Stimulated activated CD4-positive, alpha-beta T cell treated with anti-CD3 and anti-CD28 coated beads, Interleukin-4, amount 100 ng/mL, for 24 hours (primary cell): ENCODE measurements around the gene HSD17B12.
"Not testable (repeated sequence)": the region's sequence is repeated elsewhere in the genome, so short reads cannot be mapped to it uniquely, and the experiment has no call there.

Experiments used
- DNase-seq: peaks from one replicate; pipeline ENCODE4 v3.0.0-alpha.2; 2020

HSD17B12 gene

GRCh38 chr11:43680521-43681400, at the start of gene HSD17B12:
HSD17B12 (plus strand) TSS chr11:43680738; CDS start chr11:43680828, 90 bp downstream.
- peak; percentile 99 for DNase-seq

DNA sequence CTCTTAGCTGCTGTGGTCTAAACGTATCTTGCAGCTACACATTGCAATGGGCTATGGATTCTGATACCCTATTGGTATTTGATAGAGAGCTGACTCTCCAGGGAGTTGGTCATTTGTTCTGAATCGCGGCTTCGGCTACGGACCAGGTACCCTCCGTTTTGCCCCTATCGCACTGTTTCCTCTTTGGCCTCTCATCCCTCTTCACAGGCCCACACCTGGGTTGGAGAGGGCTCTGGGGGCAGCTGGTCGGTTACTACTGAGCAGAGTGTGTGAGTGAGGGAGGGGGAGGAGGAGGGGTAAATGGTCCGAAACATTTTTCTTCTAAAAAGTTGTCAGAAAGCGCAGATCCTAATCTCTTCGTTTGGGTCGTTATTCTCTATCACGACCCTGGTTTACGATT, 48.8 kb upstream of the HSD17B12 start:
- DNase-seq, result no peak

DNA sequence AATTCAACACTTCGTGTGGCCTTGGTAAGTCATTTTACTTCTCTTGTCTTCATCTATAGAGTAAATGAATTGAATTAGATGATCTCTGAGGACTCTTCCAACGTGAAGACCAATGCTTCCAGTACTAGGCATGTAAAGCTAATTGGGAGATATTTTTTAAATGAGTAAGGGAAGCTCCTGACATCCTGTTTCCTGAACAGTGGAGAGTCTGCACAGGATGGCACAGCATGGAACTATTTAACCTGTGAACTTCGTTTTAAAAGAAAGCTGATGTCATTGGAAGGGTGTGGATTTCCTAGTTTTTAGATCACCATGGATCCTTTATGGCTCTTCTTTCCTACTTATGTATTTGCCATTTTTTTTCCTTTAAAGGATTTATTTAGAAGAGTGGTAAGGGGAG, 48.4 kb upstream of the HSD17B12 start:
- DNase-seq, result no peak

DNA sequence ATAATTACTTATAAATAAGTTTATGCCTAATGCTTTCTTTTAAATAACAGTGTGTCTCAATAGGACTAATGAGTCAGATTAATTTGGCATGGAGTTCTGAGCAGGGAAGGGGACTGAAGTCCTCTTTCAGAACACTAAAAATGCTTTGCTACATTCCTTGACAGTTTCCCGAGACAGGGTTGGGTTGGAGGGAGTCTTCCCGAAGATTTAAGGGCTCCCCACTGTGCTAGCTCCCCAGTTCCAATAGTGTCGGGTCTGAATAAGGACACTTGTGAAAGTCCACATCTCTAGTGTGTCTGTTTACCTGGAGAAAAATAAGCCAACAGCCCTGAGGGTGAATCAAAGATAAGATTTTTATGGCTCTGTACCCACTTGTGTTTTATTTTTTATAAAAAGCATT, 41.8 kb upstream of the HSD17B12 start:
- no peak for DNase-seq

DNA sequence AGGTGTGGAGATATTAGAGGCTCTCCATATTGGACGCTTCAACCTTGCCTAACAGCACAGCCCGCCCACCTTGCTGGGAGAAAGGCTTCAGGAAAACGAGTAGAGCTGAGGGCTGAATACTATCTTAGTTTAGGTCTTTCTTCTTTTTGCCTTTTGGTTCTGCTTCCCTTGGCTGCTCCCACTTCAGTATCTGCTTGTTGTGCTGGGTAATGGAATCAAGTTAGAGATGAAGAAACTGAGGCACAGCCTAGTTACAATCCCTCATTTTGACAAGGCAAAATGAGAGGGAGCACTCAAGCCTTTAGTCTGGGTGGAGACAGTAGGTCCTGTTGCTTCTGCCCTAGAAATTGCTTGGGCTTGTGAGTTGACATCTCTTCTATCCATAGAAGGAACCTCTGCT, 41.3 kb upstream of the HSD17B12 start:
- no peak for DNase-seq

GRCh38 chr11:43639920-43640319, 40.6 kb upstream of the HSD17B12 start:
- DNase-seq, result no peak

- DNase-seq, result peak; percentile 88
Observed at GRCh38 chr11:43643898-43644620, 36.5 kb upstream of the HSD17B12 start.

DNA sequence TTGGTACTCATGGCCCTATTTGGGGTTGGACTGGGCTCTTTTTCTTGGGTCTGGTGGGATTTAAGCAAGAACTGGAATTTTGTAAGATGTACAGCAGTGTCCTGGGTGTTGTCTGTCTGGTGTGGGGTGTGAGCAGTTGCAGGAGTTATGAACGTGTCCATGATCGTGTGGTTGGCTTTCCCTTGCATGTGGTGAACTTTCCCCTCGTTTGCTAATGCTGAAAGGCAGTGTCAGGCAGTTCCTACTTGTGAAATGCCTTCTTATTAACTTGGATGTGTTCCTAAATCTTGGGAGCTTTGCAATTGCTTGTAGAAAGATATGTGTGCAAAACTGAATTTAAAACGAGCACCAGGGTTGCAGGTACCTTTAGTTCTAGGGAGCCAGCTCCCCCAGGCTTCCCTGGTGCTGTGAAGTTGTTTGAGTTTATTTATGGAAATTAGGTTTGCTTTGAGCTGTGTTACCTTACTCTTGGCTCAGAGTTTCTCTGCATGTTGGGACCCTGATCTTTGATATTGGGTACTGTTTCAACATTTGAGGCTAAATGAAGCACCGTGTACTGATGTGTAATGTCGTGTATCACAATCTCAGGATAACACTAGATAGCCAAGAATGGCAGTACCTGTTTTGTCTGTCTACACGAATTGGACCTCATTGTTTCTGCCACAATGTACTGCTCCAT, 35.8 kb upstream of the HSD17B12 start:
- no peak for DNase-seq

DNA sequence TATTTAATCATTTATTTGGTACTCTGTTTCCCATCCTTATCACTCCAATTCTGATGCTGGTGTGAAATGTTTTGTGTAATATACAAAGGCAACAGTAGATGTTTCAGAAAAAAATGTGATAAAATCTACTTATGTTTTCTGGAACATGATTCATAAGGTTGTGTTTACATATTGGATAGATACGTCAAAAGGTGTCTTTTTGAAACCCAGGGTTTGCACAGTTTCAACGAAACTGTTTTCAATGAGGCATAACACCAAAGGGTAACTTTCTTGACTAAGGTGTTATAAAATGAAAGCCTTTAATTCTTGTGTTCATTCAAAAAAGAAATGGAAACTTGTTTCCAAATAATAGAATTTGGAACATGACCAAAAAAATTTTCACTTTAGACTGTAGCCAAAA, 33.8 kb upstream of the HSD17B12 start:
- no peak for DNase-seq

DNA sequence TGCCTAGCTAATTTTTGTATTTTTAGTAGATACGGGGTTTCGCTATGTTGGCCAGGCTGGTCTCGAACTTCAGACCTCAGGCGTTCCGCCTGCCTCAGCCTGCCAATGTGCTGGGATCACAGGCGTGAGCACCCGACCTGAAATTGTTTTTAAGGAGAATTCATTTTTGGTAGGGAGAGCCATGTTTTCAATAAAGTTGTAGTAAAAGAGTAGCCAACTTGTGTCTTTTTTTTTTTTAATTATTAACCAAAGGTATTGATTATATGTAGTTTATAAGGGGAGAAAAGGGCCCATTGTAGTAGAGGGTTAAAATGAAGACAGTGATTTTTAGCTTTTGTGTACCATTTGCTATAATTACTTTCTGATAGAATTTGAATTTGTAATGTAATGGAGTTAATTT, 31.6 kb upstream of the HSD17B12 start:
- DNase-seq, result no peak

DNA sequence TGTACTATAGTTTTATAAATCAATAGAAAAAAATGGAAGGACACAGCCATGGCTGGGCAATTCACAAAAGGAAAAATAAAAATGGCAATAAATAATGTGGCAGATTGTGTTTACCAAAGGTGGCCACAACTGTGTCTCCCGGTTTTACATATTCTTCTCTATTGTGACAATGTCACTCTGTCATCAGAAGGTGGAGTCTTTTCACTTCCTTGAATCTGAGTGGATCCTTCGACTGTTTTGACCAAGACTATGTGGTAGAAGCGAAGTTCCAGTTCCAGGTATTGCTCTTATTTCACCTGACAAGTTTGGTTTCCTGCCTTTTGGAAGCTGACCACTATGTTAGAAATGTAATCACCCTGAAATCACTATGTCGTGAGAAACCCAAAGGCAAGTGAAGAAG, 31.0 kb upstream of the HSD17B12 start:
- no peak for DNase-seq

DNA sequence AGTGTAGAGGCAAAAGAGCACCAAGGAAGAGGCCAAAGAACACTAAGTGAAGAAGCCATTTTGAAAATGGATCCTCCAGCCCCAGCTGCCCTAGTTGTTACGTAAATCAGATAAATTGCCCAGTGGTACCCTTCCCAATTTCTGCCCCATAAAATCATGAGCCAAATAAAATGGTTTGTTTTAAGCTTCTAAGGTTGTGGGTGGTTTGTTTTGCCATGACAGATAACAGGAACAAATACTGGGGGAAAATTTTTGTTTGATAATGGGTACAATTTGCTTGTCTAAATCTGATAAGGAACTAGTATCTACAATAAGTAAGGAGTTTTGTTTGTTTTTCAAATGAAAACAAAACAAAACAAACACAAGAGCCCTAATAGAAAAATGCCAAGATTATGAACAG, 30.6 kb upstream of the HSD17B12 start:
- no peak for DNase-seq

GRCh38 chr11:43663018-43663417, 17.5 kb upstream of the HSD17B12 start:
- DNase-seq, result not testable (repeated sequence)

DNA sequence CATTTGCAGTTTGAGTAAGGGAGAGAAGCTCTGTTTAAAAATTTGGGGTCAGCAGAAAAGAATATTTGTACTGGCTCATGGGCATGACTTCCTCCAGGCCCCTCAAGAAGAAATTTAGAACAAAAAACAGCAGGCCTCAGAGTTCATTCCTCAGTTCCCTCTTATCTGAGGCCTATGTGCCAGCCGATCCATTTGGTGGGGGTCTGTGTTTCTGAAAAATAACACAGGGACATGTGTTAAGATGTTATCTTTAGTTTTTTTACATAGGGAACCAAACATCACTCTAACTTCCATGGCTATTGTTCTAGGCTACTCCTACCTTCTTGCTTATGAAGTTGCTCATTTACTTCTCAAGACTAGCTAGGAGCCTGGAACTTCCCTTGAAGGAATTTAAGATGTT, 16.2 kb upstream of the HSD17B12 start:
- no peak for DNase-seq

- DNase-seq, result not testable (repeated sequence)
Observed at GRCh38 chr11:43671284-43671683, 9.3 kb upstream of the HSD17B12 start.

DNA sequence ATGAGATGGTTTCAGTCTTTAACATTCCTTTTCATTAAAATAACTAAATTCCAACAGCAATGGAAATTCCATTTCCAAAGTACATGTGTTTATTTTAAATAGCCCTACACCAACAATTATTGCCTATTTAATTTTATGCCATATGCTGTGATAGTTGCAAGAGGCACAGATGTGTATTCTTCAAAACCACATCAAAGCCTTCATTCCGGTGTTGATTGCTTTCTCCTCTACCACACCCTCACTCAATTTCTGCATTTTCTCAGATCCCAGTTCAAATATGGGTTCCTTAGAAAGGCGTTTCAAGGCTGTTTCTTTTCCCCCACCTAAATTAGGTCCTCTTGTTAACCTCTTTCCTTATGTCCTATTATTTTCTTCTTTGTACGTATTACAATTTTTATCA, 6.0 kb upstream of the HSD17B12 start:
- DNase-seq, result no peak

GRCh38 chr11:43676933-43677332, 3.6 kb upstream of the HSD17B12 start:
- DNase-seq, result no peak

- DNase-seq, result no peak
Observed at GRCh38 chr11:43681401-43681942, 934 bp downstream of the HSD17B12 start.

DNA sequence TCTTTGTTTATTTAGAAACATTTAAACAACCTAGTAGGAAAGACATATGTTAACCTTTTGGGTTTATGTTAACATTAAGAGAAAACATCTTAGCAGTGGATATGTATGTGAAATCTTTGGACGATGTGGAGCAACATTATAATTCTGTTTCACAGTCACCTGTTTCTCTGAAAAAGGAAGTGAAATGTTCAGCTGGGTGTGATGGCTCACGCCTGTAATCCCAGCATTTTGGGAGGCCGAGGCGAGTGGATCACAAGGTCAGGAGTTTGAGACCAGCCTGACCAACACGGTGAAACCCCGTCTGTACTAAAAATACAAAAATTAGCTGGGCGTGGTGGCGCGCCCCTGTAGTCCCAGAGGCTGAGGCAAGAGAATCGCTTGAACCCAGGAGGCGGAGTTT, 1.5 kb downstream of the HSD17B12 start:
- DNase-seq, result not testable (repeated sequence)

- DNase-seq, result no peak
Observed at GRCh38 chr11:43685440-43685839, 4.9 kb downstream of the HSD17B12 start.

GRCh38 chr11:43686207-43686606, 5.7 kb downstream of the HSD17B12 start:
- no peak for DNase-seq

GRCh38 chr11:43687120-43687791, 6.7 kb downstream of the HSD17B12 start:
- no peak for DNase-seq

- no peak for DNase-seq
Observed at GRCh38 chr11:43688394-43688793, 7.9 kb downstream of the HSD17B12 start.
